SK-N-SH treated with all-trans-retinoic acid at 6 μM for 48 hours (cell line): ENCODE measurements around the gene KIRREL3.

Source experiments
- ATAC-seq: fragments of 200-7000 bp; cut with Tn5 transposase; 3 replicates; pipeline ENCODE4 v1.9.1; 2020; ENCODE audit warnings: mild to moderate bottlenecking, moderate library complexity
- ARNTL ChIP-seq: fragments of 450-650 bp; formaldehyde crosslinking; IDR thresholded peaks from 2 replicates; pipeline ENCODE4 v1.5.0; 2020; ENCODE audit warnings: low read depth, mild to moderate bottlenecking, moderate library complexity, borderline replicate concordance
- BACH2 ChIP-seq: fragments of 250-450 bp; sonication (Bioruptor Pico); IDR thresholded peaks from 2 replicates; pipeline ENCODE4 v1.9.0; 2021; ENCODE audit warnings: mild to moderate bottlenecking, borderline replicate concordance
- CSDC2 ChIP-seq: fragments of 250-450 bp; sonication (Bioruptor Pico); IDR thresholded peaks from 2 replicates; pipeline ENCODE4 v1.5.0; 2020; ENCODE audit warnings: mild to moderate bottlenecking, moderate library complexity
- CSRNP3 ChIP-seq: fragments of 250-450 bp; sonication (Bioruptor Pico); IDR thresholded peaks from 2 replicates; pipeline ENCODE4 v1.5.1; 2021; ENCODE audit warnings: mild to moderate bottlenecking, moderate library complexity
- ESRRG ChIP-seq: fragments of 250-450 bp; sonication (Bioruptor Pico); IDR thresholded peaks from 2 replicates; pipeline ENCODE4 v1.6.1; 2021; ENCODE audit warnings: mild to moderate bottlenecking
- GLIS3 ChIP-seq: fragments of 250-450 bp; sonication (Bioruptor Pico); IDR thresholded peaks from 2 replicates; pipeline ENCODE4 v1.5.0; 2020; ENCODE audit warnings: mild to moderate bottlenecking, moderate library complexity
- ISL1 ChIP-seq: fragments of 250-450 bp; sonication (Bioruptor Pico); IDR thresholded peaks from 2 replicates; pipeline ENCODE4 v2.1.2; 2022; ENCODE audit warnings: mild to moderate bottlenecking, moderate library complexity
- OSR1 ChIP-seq: fragments of 250-450 bp; sonication (Bioruptor Pico); IDR thresholded peaks from 2 replicates; pipeline ENCODE4 v1.8.0; 2022; ENCODE audit warnings: moderate library complexity, mild to moderate bottlenecking, inconsistent platforms
- PATZ1 ChIP-seq: fragments of 250-450 bp; sonication (Bioruptor Pico); IDR thresholded peaks from 2 replicates; pipeline ENCODE4 v1.8.0; 2020; ENCODE audit warnings: mild to moderate bottlenecking, moderate library complexity, borderline replicate concordance
- POU6F1 ChIP-seq: fragments of 250-450 bp; sonication (Bioruptor Pico); IDR thresholded peaks from 2 replicates; pipeline ENCODE4 v1.8.0; 2021; ENCODE audit warnings: low read depth, mild to moderate bottlenecking, moderate library complexity, borderline replicate concordance
- PPARA ChIP-seq: fragments of 250-450 bp; sonication (Bioruptor Pico); IDR thresholded peaks from 2 replicates; pipeline ENCODE4 v1.5.0; 2020; ENCODE audit warnings: mild to moderate bottlenecking, borderline replicate concordance
- RARB ChIP-seq: fragments of 250-450 bp; sonication (Bioruptor Pico); IDR thresholded peaks from 2 replicates; pipeline ENCODE4 v1.8.0; 2021; ENCODE audit warnings: mild to moderate bottlenecking, moderate library complexity
- SNAI2 ChIP-seq: fragments of 250-450 bp; sonication (Bioruptor Pico); IDR thresholded peaks from 2 replicates; pipeline ENCODE4 v1.5.0; 2020; ENCODE audit warnings: mild to moderate bottlenecking, moderate library complexity
- TCF4 ChIP-seq: fragments of 250-450 bp; sonication (Bioruptor Pico); IDR thresholded peaks from 2 replicates; pipeline ENCODE4 v1.8.0; 2021; ENCODE audit warnings: mild to moderate bottlenecking, moderate library complexity, borderline replicate concordance
- TOX ChIP-seq: fragments of 250-450 bp; sonication (Bioruptor Pico); IDR thresholded peaks from 2 replicates; pipeline ENCODE4 v1.8.0; 2021; ENCODE audit warnings: mild to moderate bottlenecking, moderate library complexity, borderline replicate concordance
- TSHZ2 ChIP-seq: fragments of 250-450 bp; sonication (Bioruptor Pico); IDR thresholded peaks from 2 replicates; pipeline ENCODE4 v1.5.0; 2020; ENCODE audit warnings: mild to moderate bottlenecking, moderate library complexity
- ZC3H10 ChIP-seq: fragments of 250-450 bp; sonication (Bioruptor Pico); IDR thresholded peaks from 2 replicates; pipeline ENCODE4 v1.5.1; 2021; ENCODE audit warnings: mild to moderate bottlenecking, moderate library complexity
- ZFP3 ChIP-seq: fragments of 250-450 bp; sonication (Bioruptor Pico); IDR thresholded peaks from 2 replicates; pipeline ENCODE4 v1.5.0; 2020; ENCODE audit warnings: mild to moderate bottlenecking, moderate library complexity
- ZNF8 ChIP-seq: fragments of 450-650 bp; formaldehyde crosslinking; IDR thresholded peaks from 2 replicates; pipeline ENCODE4 v1.5.0; 2020; ENCODE audit warnings: mild to moderate bottlenecking, moderate library complexity

The KIRREL3 gene

DNA sequence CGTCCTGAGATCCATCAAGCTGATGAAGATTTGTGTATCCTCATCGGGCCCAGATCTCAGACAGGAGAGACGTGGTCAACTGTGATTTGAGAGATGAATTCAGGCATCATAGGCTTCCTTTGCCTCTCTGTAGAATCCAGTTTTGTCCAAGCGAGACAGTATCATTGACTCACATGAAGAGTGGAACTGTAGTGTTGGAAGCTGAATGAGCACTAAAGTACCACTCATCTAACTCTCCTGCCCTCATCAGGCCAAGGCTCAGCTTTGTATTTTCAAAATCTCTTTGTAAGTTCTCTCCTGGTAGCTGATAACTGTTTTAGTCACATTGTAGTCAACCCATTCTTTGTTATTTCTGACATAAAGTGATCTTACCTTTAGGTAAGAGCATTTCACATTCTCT, 85.1 kb downstream of the KIRREL3 start (continued):
- TF ChIP-seq GLIS3 (CRISPR knock-in tag) (no peak), CSDC2 (CRISPR knock-in tag) (no peak), TSHZ2 (CRISPR knock-in tag) (no peak), TOX (CRISPR knock-in tag) (no peak), ISL1 (no peak), ZC3H10 (CRISPR knock-in tag) (no peak), POU6F1 (CRISPR knock-in tag) (no peak), ESRRG (CRISPR knock-in tag) (no peak)

GRCh38 chr11:126914941-126915340, 85.6 kb downstream of the KIRREL3 start:
- ATAC-seq = no peak
- no peak for TF ChIP-seq TOX (CRISPR knock-in tag)
- TF ChIP-seq ESRRG (CRISPR knock-in tag) = no peak
- no peak for TF ChIP-seq BACH2
- TF ChIP-seq CSRNP3 (CRISPR knock-in tag) = no peak
- TF ChIP-seq ARNTL (CRISPR knock-in tag) = no peak
- TF ChIP-seq ZFP3 (CRISPR knock-in tag) = no peak
- TF ChIP-seq PATZ1 (CRISPR knock-in tag) = no peak

- no peak for ATAC-seq
- TF ChIP-seq OSR1 (CRISPR knock-in tag) (no peak), TCF4 (no peak), RARB (CRISPR knock-in tag) (no peak), ZNF8 (CRISPR knock-in tag) (no peak), PPARA (CRISPR knock-in tag) (no peak), ISL1 (no peak), BACH2 (no peak), ESRRG (CRISPR knock-in tag) (no peak), TSHZ2 (CRISPR knock-in tag) (no peak), SNAI2 (CRISPR knock-in tag) (no peak), ZC3H10 (CRISPR knock-in tag) (no peak), PATZ1 (CRISPR knock-in tag) (no peak), ZFP3 (CRISPR knock-in tag) (no peak), ARNTL (CRISPR knock-in tag) (no peak), TOX (CRISPR knock-in tag) (no peak), CSDC2 (CRISPR knock-in tag) (no peak)
Observed at GRCh38 chr11:126914166-126914565, 86.4 kb downstream of the KIRREL3 start.
